H9 (cell line): ENCODE measurements around the gene NPAS2. TPM values are rescaled to one million over a fixed set of nuclear protein-coding genes. Genes with fewer than 3 reads are reported as not detected.

Experiments
- DNase-seq: peaks from one replicate; pipeline ENCODE4 v3.0.0-alpha.2; 2017
- H2AFZ ChIP-seq: one replicate; pipeline ENCODE4 v1.6.1; 2013; ENCODE audit warnings: mild to moderate bottlenecking, low read length, control low read depth, moderate library complexity
- H2AK5ac ChIP-seq: 2 replicates; pipeline ENCODE4 v1.6.1; 2013; ENCODE audit warnings: low read length, control low read depth, mixed read lengths; ENCODE audit not compliant: insufficient read length
- H2BK120ac ChIP-seq: one replicate; pipeline ENCODE4 v1.6.1; 2013; ENCODE audit warnings: low read depth, mild to moderate bottlenecking, low read length, control low read depth, inconsistent platforms; ENCODE audit not compliant: poor library complexity, severe bottlenecking
- H2BK12ac ChIP-seq: 2 replicates; pipeline ENCODE4 v1.6.1; 2013; ENCODE audit warnings: low read length, control low read depth, mixed read lengths, low read depth; ENCODE audit not compliant: insufficient read length
- H2BK15ac ChIP-seq: 2 replicates; pipeline ENCODE4 v1.6.1; 2013; ENCODE audit warnings: low read depth, low read length, control low read depth
- H2BK20ac ChIP-seq: one replicate; pipeline ENCODE4 v1.6.1; 2013; ENCODE audit warnings: low read depth, mild to moderate bottlenecking, low read length, control low read depth, inconsistent platforms; ENCODE audit not compliant: poor library complexity, severe bottlenecking
- H2BK5ac ChIP-seq: 2 replicates; pipeline ENCODE4 v1.6.1; 2013; ENCODE audit warnings: low read length, control low read depth, mixed read lengths; ENCODE audit not compliant: insufficient read length
- H3K14ac ChIP-seq: 2 replicates; pipeline ENCODE4 v1.6.1; 2013; ENCODE audit warnings: low read length, control low read depth; ENCODE audit not compliant: insufficient read depth
- H3K18ac ChIP-seq: 2 replicates; pipeline ENCODE4 v1.6.1; 2013; ENCODE audit warnings: low read depth, mild to moderate bottlenecking, mixed read lengths, low read length, control low read depth; ENCODE audit not compliant: insufficient read length
- H3K23ac ChIP-seq: 2 replicates; pipeline ENCODE4 v1.6.1; 2013; ENCODE audit warnings: low read length, control low read depth, mixed read lengths, low read depth; ENCODE audit not compliant: insufficient read length
- H3K23me2 ChIP-seq: 2 replicates; pipeline ENCODE4 v1.6.1; 2013; ENCODE audit warnings: low read depth, mild to moderate bottlenecking, mixed read lengths, low read length, control low read depth; ENCODE audit not compliant: insufficient read length, poor library complexity, severe bottlenecking
- H3K27ac ChIP-seq: 2 replicates; pipeline ENCODE4 v1.5.1; 2013; ENCODE audit warnings: low read length, control low read depth, mixed read lengths, low read depth; ENCODE audit not compliant: insufficient read length
- H3K27me3 ChIP-seq: 2 replicates; pipeline ENCODE4 v1.6.1; 2013; ENCODE audit warnings: low read length, control low read depth, inconsistent platforms; ENCODE audit not compliant: insufficient read depth
- H3K4ac ChIP-seq: 2 replicates; pipeline ENCODE4 v1.6.1; 2013; ENCODE audit warnings: low read depth, mild to moderate bottlenecking, control low read depth, inconsistent platforms, low read length, moderate library complexity
- H3K4me1 ChIP-seq: 2 replicates; pipeline ENCODE4 v1.6.1; 2013; ENCODE audit warnings: low read length, control low read depth, inconsistent platforms; ENCODE audit not compliant: insufficient read depth
- H3K4me2 ChIP-seq: 2 replicates; pipeline ENCODE4 v1.6.1; 2013; ENCODE audit warnings: low read length, control low read depth, mixed read lengths; ENCODE audit not compliant: insufficient read length, insufficient read depth
- H3K56ac ChIP-seq: 2 replicates; pipeline ENCODE4 v1.6.1; 2013; ENCODE audit warnings: low read depth, mild to moderate bottlenecking, mixed read lengths, low read length, control low read depth; ENCODE audit not compliant: insufficient read length
- H3K79me1 ChIP-seq: 2 replicates; pipeline ENCODE4 v1.6.1; 2013; ENCODE audit warnings: low read depth, mild to moderate bottlenecking, moderate library complexity, low read length, control low read depth, inconsistent platforms; ENCODE audit not compliant: insufficient read depth, poor library complexity, severe bottlenecking
- H3K79me2 ChIP-seq: 2 replicates; pipeline ENCODE4 v1.6.1; 2013; ENCODE audit warnings: low read length, control low read depth, inconsistent platforms; ENCODE audit not compliant: insufficient read depth
- H3K9ac ChIP-seq: 2 replicates; pipeline ENCODE4 v1.6.1; 2013; ENCODE audit warnings: low read length, control low read depth, mixed read lengths; ENCODE audit not compliant: insufficient read length; ENCODE audit errors: extremely low read depth
- H3K9me3 ChIP-seq: one replicate; pipeline ENCODE4 v1.6.1; 2013; ENCODE audit warnings: low read depth, low read length, inconsistent platforms; ENCODE audit not compliant: control insufficient read depth
- H3T11ph ChIP-seq: one replicate; pipeline ENCODE4 v1.6.1; 2013; ENCODE audit warnings: mild to moderate bottlenecking, low read length, control low read depth, inconsistent platforms
- H4K20me1 ChIP-seq: one replicate; pipeline ENCODE4 v1.6.1; 2013; ENCODE audit not compliant: control insufficient read depth, insufficient read length, insufficient read depth
- H4K5ac ChIP-seq: 2 replicates; pipeline ENCODE4 v1.6.1; 2013; ENCODE audit warnings: low read depth, mild to moderate bottlenecking, mixed read lengths, low read length, control low read depth; ENCODE audit not compliant: insufficient read length
- H4K8ac ChIP-seq: replicated peaks from 2 replicates; pipeline ENCODE4 v1.6.1; 2013; ENCODE audit warnings: low read length, control low read depth, mixed read lengths, low read depth; ENCODE audit not compliant: insufficient read length
- H4K91ac ChIP-seq: 2 replicates; pipeline ENCODE4 v1.6.1; 2013; ENCODE audit warnings: low read depth, mild to moderate bottlenecking, moderate library complexity, mixed read lengths, low read length, control low read depth; ENCODE audit not compliant: insufficient read length
- H3K27ac Mint-ChIP-seq, 3 experiments: 2 replicates in 2 of 3; 3 replicates in 1 of 3; pipeline ENCODE4 v1.8.0; 2020 to 2021; ENCODE audit warnings: mixed read lengths in 3 of 3, mild to moderate bottlenecking in 1 of 3, moderate library complexity in 1 of 3
- H3K27me3 Mint-ChIP-seq: 2 replicates; pipeline ENCODE4 v1.8.0; 2021; ENCODE audit warnings: low read depth, mild to moderate bottlenecking, moderate library complexity, mixed read lengths
- H3K36me3 Mint-ChIP-seq, 3 experiments: 2 replicates in 2 of 3; 3 replicates in 1 of 3; pipeline ENCODE4 v1.8.0; 2020 to 2021; ENCODE audit warnings: low read depth in 3 of 3, mixed read lengths in 3 of 3; ENCODE audit not compliant: insufficient read depth in 1 of 3
- H3K4me1 Mint-ChIP-seq, 2 experiments: 2 replicates each; pipeline ENCODE4 v1.8.0; 2020; ENCODE audit warnings: mixed read lengths in 2 of 2
- H3K4me3 Mint-ChIP-seq, 2 experiments: 2 replicates in 1 of 2; 3 replicates in 1 of 2; pipeline ENCODE4 v1.8.0; 2020 to 2021; ENCODE audit warnings: mild to moderate bottlenecking in 2 of 2, mixed read lengths in 2 of 2, moderate library complexity in 1 of 2
- H3K9me3 Mint-ChIP-seq, 2 experiments: 2 replicates in 1 of 2; 3 replicates in 1 of 2; pipeline ENCODE4 v1.8.0; 2020; ENCODE audit warnings: mild to moderate bottlenecking in 2 of 2, mixed read lengths in 2 of 2, moderate library complexity in 1 of 2
- CTCF ChIP-seq: fragments of 200-600 bp; sonication (generic); conservative IDR thresholded peaks from 3 replicates; pipeline ENCODE4 v1.8.0; 2021; ENCODE audit warnings: antibody characterized with exemption, mild to moderate bottlenecking
- WGBS: extraction: QIAGEN DNeasy Blood & Tissue Kit; methylation state at CpG from one replicate; pipeline ENCODE4 v1.1.7; 2013; ENCODE audit warnings: missing lambda C conversion rate, low lambda C conversion rate, mixed read lengths; ENCODE audit not compliant: insufficient read length; ENCODE audit errors: extremely low coverage; 5-methylcytosine and 5-hydroxymethylcytosine counted together
- total RNA-seq: library from RNA; stranded (reverse); gene quantifications from 2 replicates; pipeline ENCODE4 v1.2.1, GENCODE V29; 2021

NPAS2 gene
- total RNA-seq, 1 experiment from 2014 or later, result 1.3 TPM

- no peak overlapping the region for H3K4me3 Mint-ChIP-seq
- H3K4me1 Mint-ChIP-seq, result no peaks in the 10 kb centered on the region
- no peaks in the 10 kb centered on the region for H3K9me3 Mint-ChIP-seq
- Histone ChIP-seq H3K4me2 (no peak overlapping the region), H3K27ac (no peak overlapping the region), H3K14ac (no peak overlapping the region), H2BK20ac (no peak overlapping the region), H3K9me3 (no peaks in the 10 kb centered on the region), H2AK5ac (no peak overlapping the region), H3K4me1 (no peaks in the 10 kb centered on the region), H2BK12ac (no peak overlapping the region), H3K56ac (no peak overlapping the region), H3K23me2 (no peaks in the 10 kb centered on the region), H2BK5ac (no peak overlapping the region), H3K4ac (no peak overlapping the region), H3K9ac (no peak overlapping the region), H4K91ac (no peak overlapping the region), H2BK15ac (no peak overlapping the region), H3K79me2 (no peaks in the 10 kb centered on the region), H3K18ac (no peak overlapping the region), H3K23ac (no peak overlapping the region), H2AFZ (no peak overlapping the region), H3K79me1 (no peaks in the 10 kb centered on the region), H3T11ph (no peak overlapping the region), H4K5ac (no peak overlapping the region), H2BK120ac (no peak overlapping the region), H3K27me3 (no peaks in the 10 kb centered on the region), H4K20me1 (no peaks in the 10 kb centered on the region), H4K8ac (no peak overlapping the region)
- H3K27ac Mint-ChIP-seq, result no peak overlapping the region; a peak in 1 of 7 replicates
- DNase-seq, result no peak
- H3K27me3 Mint-ChIP-seq, result no peaks in the 10 kb centered on the region; the same call in 1 of the 2 replicates
- WGBS, result no CpG with 5 or more reads among the region's 7 CpGs
- no peaks in the 10 kb centered on the region for H3K36me3 Mint-ChIP-seq
- no peak for TF ChIP-seq CTCF
Observed at GRCh38 chr2:100972452-100972851, 152.5 kb downstream of the NPAS2 start.
